Panc1 (cell line): ENCODE results near the gene ADSS1. TPM values are rescaled to one million over a fixed set of nuclear protein-coding genes. Genes with fewer than 3 reads are reported as not detected.

ENCODE experiments used
- ATAC-seq: fragments of 200-7000 bp; cut with Tn5 transposase; 2 replicates; pipeline ENCODE4 v1.9.1; 2020; ENCODE audit warnings: mild to moderate bottlenecking, moderate library complexity
- BruUV-seq: library from RNA; stranded (reverse); fragments of 400-500 nt; replicated peaks from 2 replicates; lab custom pipeline; 2021; lab: Mats Ljungman, UMichigan
- CTCF ChIA-PET: fragments of 300-600 bp; sonication (Branson Sonifier 250); formaldehyde crosslinking; loops from one replicate; lab custom pipeline; 2022; ENCODE audit warnings: antibody characterized with exemption; lab: Charles Lee
- POLR2A ChIA-PET: fragments of 300-600 bp; sonication (Branson Sonifier 250); formaldehyde crosslinking; loops from one replicate; lab custom pipeline; 2022; ENCODE audit warnings: antibody characterized with exemption; lab: Charles Lee
- DNase-seq: peaks from one replicate; pipeline ENCODE4 v3.0.0-alpha.2; 2010; ENCODE audit warnings: low read depth, low spot score
- H3K27ac ChIP-seq: 2 replicates; pipeline ENCODE4 v1.5.1; 2011; ENCODE audit warnings: mild to moderate bottlenecking, low read length, inconsistent platforms
- H3K27me3 ChIP-seq: fragments of 200-500 bp; sonication (Bioruptor generic); 2 replicates; pipeline ENCODE4 v1.6.0; 2014; ENCODE audit warnings: low read length, inconsistent platforms; ENCODE audit not compliant: control insufficient read depth, insufficient read depth
- H3K36me3 ChIP-seq: fragments of 200-500 bp; sonication (Bioruptor generic); 2 replicates; pipeline ENCODE4 v1.5.1; 2014; ENCODE audit warnings: inconsistent platforms, mild to moderate bottlenecking, low read length, moderate library complexity; ENCODE audit not compliant: control insufficient read depth, insufficient read depth
- H3K4me1 ChIP-seq: 2 replicates; pipeline ENCODE4 v1.5.1; 2011; ENCODE audit warnings: inconsistent platforms, mild to moderate bottlenecking, low read length, moderate library complexity; ENCODE audit not compliant: control insufficient read depth, insufficient read depth
- H3K4me3 ChIP-seq, 2 experiments: 2 replicates each; pipeline ENCODE4 v1.5.1; 2011 to 2012; ENCODE audit warnings: low read depth in 2 of 2, low read length in 2 of 2, mild to moderate bottlenecking in 2 of 2, inconsistent platforms in 1 of 2, moderate library complexity in 1 of 2
- H3K9me3 ChIP-seq: fragments of 200-500 bp; sonication (Bioruptor generic); 2 replicates; pipeline ENCODE4 v1.5.1; 2014; ENCODE audit warnings: low read depth, mild to moderate bottlenecking, inconsistent platforms, low read length, moderate library complexity; ENCODE audit not compliant: control insufficient read depth, insufficient read depth
- POLR2AphosphoS5 ChIP-seq: IDR thresholded peaks from 2 replicates; pipeline ENCODE4 v1.6.1; 2012; ENCODE audit warnings: mild to moderate bottlenecking, low read depth, low read length, moderate library complexity
- REST ChIP-seq, 2 experiments: IDR thresholded peaks; 2 replicates each; pipeline ENCODE4 v1.6.1; 2011 to 2012; ENCODE audit warnings: low read depth in 2 of 2, control low read depth in 1 of 2, low read length in 1 of 2, mild to moderate bottlenecking in 1 of 2, moderate library complexity in 1 of 2; ENCODE audit not compliant: insufficient read depth in 1 of 2
- SIN3A ChIP-seq: IDR thresholded peaks from 2 replicates; pipeline ENCODE4 v1.6.1; 2012; ENCODE audit warnings: low read depth, mild to moderate bottlenecking, low read length, moderate library complexity, borderline replicate concordance; ENCODE audit not compliant: insufficient read depth
- TCF7L2 ChIP-seq: IDR thresholded peaks from 2 replicates; pipeline ENCODE4 v1.6.1; 2011; ENCODE audit warnings: mild to moderate bottlenecking, low read depth, low read length, inconsistent platforms
- in situ Hi-C: cut with HindIII; loops from 2 replicates; pipeline ENCODE4 v1.10.0; 2016; ENCODE audit warnings: low sequenced_read_pairs, low pct_unique_long_range_greater_than_20kb
- intact Hi-C: fragments of 100-400 bp; cut with micrococcal nuclease; formaldehyde crosslinking; loops from one replicate; pipeline ENCODE4 v1.10.0; 2022; ENCODE audit not compliant: unreplicated experiment
- total RNA-seq: library from RNA; stranded (reverse); gene quantifications from one replicate; pipeline ENCODE4 v1.2.1, GENCODE V29; 2021; ENCODE audit not compliant: unreplicated experiment
- TF ChIP-seq, protein P1 (sequence below): fragments of 450-650 bp; IDR thresholded peaks from 2 replicates; pipeline ENCODE4 v1.5.1; 2017; ENCODE audit warnings: mild to moderate bottlenecking

Gene ADSS1
- total RNA-seq, 1 experiment from 2014 or later = 9.4 TPM

GRCh38 chr14:104703269-104703668 lies 20.8 kb upstream of the ADSS1 start:
- Histone ChIP-seq H3K9me3 (no peaks in the 10 kb centered on the region), H3K27me3 (no peaks in the 10 kb centered on the region), H3K27ac (no peak overlapping the region), H3K36me3 (no peaks in the 10 kb centered on the region), H3K4me1 (peaks cover 48% of the 10 kb centered on the region), H3K4me3 (no peak overlapping the region)
- DNase-seq = no peak
- TF ChIP-seq POLR2AphosphoS5 (no peak), REST (IDR thresholded peaks at IDR 0.05; ENCODE audit: insufficient read depth in 1 of 2, low read depth in 2 of 2, low read length in 1 of 2) (no peak), TCF7L2 (no peak), SIN3A (no peak)
- TF ChIP-seq, protein P1, sequence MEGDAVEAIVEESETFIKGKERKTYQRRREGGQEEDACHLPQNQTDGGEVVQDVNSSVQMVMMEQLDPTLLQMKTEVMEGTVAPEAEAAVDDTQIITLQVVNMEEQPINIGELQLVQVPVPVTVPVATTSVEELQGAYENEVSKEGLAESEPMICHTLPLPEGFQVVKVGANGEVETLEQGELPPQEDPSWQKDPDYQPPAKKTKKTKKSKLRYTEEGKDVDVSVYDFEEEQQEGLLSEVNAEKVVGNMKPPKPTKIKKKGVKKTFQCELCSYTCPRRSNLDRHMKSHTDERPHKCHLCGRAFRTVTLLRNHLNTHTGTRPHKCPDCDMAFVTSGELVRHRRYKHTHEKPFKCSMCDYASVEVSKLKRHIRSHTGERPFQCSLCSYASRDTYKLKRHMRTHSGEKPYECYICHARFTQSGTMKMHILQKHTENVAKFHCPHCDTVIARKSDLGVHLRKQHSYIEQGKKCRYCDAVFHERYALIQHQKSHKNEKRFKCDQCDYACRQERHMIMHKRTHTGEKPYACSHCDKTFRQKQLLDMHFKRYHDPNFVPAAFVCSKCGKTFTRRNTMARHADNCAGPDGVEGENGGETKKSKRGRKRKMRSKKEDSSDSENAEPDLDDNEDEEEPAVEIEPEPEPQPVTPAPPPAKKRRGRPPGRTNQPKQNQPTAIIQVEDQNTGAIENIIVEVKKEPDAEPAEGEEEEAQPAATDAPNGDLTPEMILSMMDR = no peak
- intact Hi-C loops = no loop called here
- ChIA-PET CTCF (interaction anchor here (0.8 kb wide), 1 partner anchor 25 kb away, joined by 3 read pairs; no protein-coding TSS in a partner anchor), POLR2A (no interaction called here)
- in situ Hi-C loops = no loop called here
- BruUV-seq = no TSS peak
- ATAC-seq = no peak

DNA sequence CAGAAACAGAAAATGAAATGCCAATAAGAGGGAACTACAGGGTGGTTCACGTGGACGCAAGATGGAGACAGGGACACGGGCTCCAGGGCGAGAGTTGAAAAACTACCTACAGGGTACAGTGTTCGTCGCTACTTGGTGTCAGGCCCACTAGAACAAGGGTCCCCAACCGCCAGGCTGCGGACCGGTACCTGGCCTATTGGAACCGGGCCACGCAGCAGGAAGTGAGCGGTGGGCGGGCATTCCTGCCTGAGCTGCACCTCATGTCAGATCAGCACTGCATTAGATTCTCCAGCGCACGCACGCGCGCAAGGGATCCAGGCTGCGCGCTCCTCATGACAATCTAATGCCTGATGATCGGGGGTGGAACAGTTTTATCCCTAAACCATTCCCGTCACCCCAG lies 19.8 kb upstream of the ADSS1 start:
- ChIA-PET CTCF (no interaction called here), POLR2A (no interaction called here)
- Histone ChIP-seq H3K4me3 (no peak overlapping the region), H3K36me3 (no peaks in the 10 kb centered on the region), H3K9me3 (no peaks in the 10 kb centered on the region), H3K27ac (no peak overlapping the region; the same call in 1 of the 2 replicates), H3K4me1 (peaks cover 50% of the 10 kb centered on the region), H3K27me3 (no peaks in the 10 kb centered on the region)
- no peak for DNase-seq
- ATAC-seq = no peak
- BruUV-seq = no TSS peak
- in situ Hi-C loops (no loop called here), intact Hi-C loops (no loop called here)
- TF ChIP-seq TCF7L2 = no peak

DNA sequence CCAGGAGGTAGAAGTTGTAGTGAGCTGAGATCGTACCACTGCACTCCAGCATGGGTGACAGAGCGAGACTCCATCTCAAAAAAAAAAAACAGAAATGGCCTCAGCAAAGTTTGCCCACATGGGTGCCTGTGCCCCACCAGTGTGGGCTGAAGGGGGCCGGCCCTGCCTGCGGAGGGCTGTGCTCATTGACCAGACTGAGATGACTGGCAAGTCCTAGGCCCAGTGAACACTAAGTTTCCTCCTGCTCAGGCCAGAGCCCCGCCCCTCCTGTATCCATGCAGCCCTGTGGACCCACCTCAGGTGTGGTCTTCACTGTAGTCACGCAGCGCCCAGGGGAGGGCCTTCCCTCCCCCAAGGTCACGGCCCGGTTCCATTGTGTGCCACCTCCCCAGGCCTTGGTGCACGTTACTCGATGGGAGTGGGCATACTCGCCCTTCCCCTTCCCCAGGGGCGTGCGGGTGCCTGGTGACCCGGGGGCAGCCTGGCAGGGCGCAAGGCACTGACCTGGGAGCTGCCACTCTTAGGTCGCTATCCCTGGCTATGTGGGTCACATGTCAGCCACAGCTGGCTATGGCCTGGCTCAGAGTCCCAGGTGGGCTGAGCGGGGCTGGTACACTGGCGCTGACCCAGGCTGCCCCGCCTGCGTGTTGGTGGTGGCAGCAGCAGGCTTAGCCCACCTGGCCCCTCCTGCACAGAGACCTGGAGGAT lies 18.5 kb upstream of the ADSS1 start:
- H3K36me3 ChIP-seq = no peaks in the 10 kb centered on the region
- POLR2A ChIA-PET = interaction anchor here (0.6 kb wide), 1 partner anchor 23 kb away, joined by 5 read pairs; no protein-coding TSS in a partner anchor
- no TSS peak for BruUV-seq

More for the DNA sequence above, 18.5 kb upstream of the ADSS1 start:
- 0 out of 2 replicates have a peak, but pooled peaks have one; percentile 15 for ATAC-seq
- intact Hi-C loops = loop anchor here (5.0 kb wide), 1 partner anchor 53 kb away; no protein-coding TSS in a partner anchor
- TF ChIP-seq REST (IDR thresholded peaks at IDR 0.05; ENCODE audit: insufficient read depth in 1 of 2, low read depth in 2 of 2, low read length in 1 of 2) (no peak), SIN3A (no peak), POLR2AphosphoS5 (no peak), TCF7L2 (no peak)
- TF ChIP-seq, protein P1 = no peak
- CTCF ChIA-PET = no interaction called here
- no peaks in the 10 kb centered on the region for H3K9me3 ChIP-seq
- H3K4me3 ChIP-seq = no peak overlapping the region
- in situ Hi-C loops = no loop called here
- peak overlapping the region; percentile 72 for H3K27ac ChIP-seq
- peaks cover 44% of the 10 kb centered on the region for H3K4me1 ChIP-seq
- H3K27me3 ChIP-seq = no peaks in the 10 kb centered on the region
- DNase-seq = no peak
